Measurements from ENCODE around the gene UBL3.

UBL3 gene

DNA sequence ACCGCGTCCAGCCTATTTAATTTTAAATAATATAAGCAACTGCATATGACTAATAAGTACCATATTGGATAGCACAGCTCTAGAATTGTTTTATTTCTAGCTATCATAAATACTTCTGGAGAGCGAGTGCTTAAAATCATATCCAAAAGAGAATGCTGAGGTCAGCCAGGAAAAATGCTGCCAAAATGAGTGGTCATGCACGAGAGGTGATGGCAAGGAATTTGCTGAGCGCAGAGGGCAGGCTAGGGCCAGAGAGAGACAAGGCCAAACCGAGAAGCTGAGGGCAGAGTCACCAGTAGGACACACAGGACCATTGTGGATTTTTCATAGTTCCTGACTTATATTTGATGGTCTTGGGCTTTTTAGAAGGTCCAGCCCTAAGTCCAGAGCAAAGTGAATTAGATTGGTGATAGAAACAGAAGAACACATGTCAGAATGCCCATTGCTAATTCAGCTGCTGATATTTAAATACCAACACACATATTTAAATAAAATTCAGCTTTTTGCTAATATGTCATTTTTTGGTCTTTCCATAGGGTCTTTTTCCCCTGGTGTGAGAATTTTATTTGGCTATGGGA, 33.6 kb upstream of the UBL3 start:
- Histone ChIP-seq H3K36me3 (ENCODE audit: control insufficient read depth, insufficient read depth, low read length, severe bottlenecking) (no peaks in the 10 kb centered on the region), H3K27me3 (replicated peaks; ENCODE audit: control insufficient read depth, insufficient read depth, low read length) (no peaks in the 10 kb centered on the region), H3K9ac (ENCODE audit: low read length) (no peak overlapping the region), H3K4me1 (ENCODE audit: control insufficient read depth, insufficient read depth, low read length) (no peaks in the 10 kb centered on the region), H3K4me3 (ENCODE audit: low read length) (no peak overlapping the region), H3K9me3 (ENCODE audit: control insufficient read depth, low read length) (no peaks in the 10 kb centered on the region)
- DNase-seq (ENCODE audit: low read depth): no peak

DNA sequence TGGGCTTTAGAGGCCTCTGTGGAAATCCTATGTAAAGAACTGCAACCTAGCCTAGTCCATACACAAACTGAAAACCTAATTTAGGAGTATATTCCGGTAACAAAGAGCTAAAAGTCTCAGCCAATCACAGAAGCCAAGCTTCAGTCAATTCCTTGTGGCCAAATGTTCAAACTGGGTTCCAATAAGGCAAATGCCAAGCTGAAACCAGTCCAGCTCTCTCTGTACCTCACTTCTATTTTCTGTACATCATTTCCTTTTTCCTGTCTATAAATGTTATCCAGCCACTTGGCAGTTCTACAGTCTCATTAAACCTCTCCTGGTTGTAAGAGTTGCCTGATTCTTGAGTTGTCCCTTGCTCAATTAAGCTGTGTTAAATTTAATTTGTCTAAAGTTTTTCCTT, 31.7 kb upstream of the UBL3 start:
- no peak overlapping the region for H3K4me3 ChIP-seq (ENCODE audit: low read length)
- no peaks in the 10 kb centered on the region for H3K36me3 ChIP-seq (ENCODE audit: control insufficient read depth, insufficient read depth, low read length, severe bottlenecking)
- H3K9ac ChIP-seq (ENCODE audit: low read length): no peak overlapping the region
- H3K9me3 ChIP-seq (ENCODE audit: control insufficient read depth, low read length): no peaks in the 10 kb centered on the region
- no peaks in the 10 kb centered on the region for H3K4me1 ChIP-seq (ENCODE audit: control insufficient read depth, insufficient read depth, low read length)
- no peaks in the 10 kb centered on the region for H3K27me3 ChIP-seq (replicated peaks; ENCODE audit: control insufficient read depth, insufficient read depth, low read length)
- DNase-seq (ENCODE audit: low read depth): no peak

DNA sequence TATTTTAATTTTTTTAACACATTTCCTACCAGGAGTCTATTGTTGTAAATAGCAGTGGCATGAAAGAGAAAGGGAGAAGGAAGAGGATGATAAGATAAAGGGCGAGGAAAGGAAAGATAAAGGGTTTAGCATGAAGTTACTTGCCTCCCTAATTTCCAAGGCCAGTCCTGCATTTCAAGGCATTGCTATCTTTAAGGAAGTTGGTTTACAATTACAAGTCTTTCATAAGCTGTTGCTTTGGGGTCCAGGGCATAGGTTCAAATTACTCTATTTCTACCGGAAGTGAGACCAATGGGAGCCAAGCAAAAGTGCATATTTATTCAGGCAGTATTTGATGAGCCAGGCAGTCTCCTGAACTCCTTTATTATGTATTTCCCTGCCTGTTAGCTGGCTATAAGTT, 27.7 kb upstream of the UBL3 start:
- Histone ChIP-seq H3K4me1 (ENCODE audit: control insufficient read depth, insufficient read depth, low read length) (no peaks in the 10 kb centered on the region), H3K9me3 (ENCODE audit: control insufficient read depth, low read length) (no peaks in the 10 kb centered on the region), H3K9ac (ENCODE audit: low read length) (no peak overlapping the region), H3K4me3 (ENCODE audit: low read length) (no peak overlapping the region), H3K27me3 (replicated peaks; ENCODE audit: control insufficient read depth, insufficient read depth, low read length) (no peaks in the 10 kb centered on the region), H3K36me3 (ENCODE audit: control insufficient read depth, insufficient read depth, low read length, severe bottlenecking) (no peaks in the 10 kb centered on the region)
- DNase-seq (ENCODE audit: low read depth): no peak

DNA sequence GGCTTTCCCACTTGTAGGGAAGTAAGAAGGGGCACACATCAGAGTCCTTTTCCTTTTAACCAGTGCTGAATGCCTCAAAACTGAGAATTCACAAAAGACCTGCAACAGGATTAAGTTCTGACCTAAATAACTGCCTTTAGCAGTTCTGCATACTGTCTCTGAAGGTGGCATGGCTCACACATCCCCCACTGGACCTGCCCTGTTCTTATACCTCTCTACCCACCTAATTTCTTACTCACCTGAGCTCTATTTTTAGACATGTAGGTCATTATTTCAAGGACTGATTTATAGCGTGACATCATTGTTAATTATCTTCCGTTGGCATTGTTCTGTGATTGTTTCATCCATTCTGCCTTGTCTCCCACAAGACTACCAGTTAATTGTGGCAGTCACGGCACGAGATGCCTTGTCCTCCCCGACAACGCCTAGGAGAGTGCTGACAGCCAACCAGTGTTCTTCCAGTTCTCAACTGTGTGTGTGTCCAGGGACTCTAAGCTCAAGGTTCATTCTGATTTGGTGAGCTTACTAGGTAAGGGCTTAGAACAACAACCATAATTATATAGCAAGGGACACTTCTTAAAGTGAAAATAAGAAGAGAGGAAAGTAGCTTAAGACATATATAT, 27.1 kb upstream of the UBL3 start:
- Histone ChIP-seq H3K36me3 (ENCODE audit: control insufficient read depth, insufficient read depth, low read length, severe bottlenecking) (no peaks in the 10 kb centered on the region), H3K9ac (ENCODE audit: low read length) (no peak overlapping the region), H3K9me3 (ENCODE audit: control insufficient read depth, low read length) (no peaks in the 10 kb centered on the region), H3K4me1 (ENCODE audit: control insufficient read depth, insufficient read depth, low read length) (no peaks in the 10 kb centered on the region), H3K27me3 (replicated peaks; ENCODE audit: control insufficient read depth, insufficient read depth, low read length) (no peaks in the 10 kb centered on the region), H3K4me3 (ENCODE audit: low read length) (no peak overlapping the region)
- DNase-seq (ENCODE audit: low read depth): no peak

DNA sequence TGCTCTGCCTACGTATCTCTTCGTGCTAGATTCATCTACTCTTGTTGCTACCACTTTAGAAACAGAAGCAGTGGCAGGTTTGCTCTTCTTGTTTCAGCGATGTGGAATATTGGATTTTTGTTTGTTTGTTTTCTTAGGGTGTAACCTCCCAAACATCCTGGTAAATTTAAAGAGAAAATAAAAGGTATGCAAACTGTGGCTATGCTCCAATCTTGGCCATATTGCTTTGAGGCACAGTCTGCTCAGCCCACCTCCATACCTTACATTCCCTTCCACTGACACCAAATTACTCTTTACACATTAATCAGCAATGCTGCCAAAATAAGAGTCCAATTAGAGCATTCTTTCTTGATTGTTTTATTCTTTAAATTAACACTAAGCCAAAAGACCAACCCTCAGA, 25.2 kb upstream of the UBL3 start:
- no peaks in the 10 kb centered on the region for H3K27me3 ChIP-seq (replicated peaks; ENCODE audit: control insufficient read depth, insufficient read depth, low read length)
- H3K9ac ChIP-seq (ENCODE audit: low read length): no peak overlapping the region
- no peaks in the 10 kb centered on the region for H3K36me3 ChIP-seq (ENCODE audit: control insufficient read depth, insufficient read depth, low read length, severe bottlenecking)
- H3K4me3 ChIP-seq (ENCODE audit: low read length): no peak overlapping the region
- H3K9me3 ChIP-seq (ENCODE audit: control insufficient read depth, low read length): no peaks in the 10 kb centered on the region
- no peaks in the 10 kb centered on the region for H3K4me1 ChIP-seq (ENCODE audit: control insufficient read depth, insufficient read depth, low read length)
- DNase-seq (ENCODE audit: low read depth): no peak

DNA sequence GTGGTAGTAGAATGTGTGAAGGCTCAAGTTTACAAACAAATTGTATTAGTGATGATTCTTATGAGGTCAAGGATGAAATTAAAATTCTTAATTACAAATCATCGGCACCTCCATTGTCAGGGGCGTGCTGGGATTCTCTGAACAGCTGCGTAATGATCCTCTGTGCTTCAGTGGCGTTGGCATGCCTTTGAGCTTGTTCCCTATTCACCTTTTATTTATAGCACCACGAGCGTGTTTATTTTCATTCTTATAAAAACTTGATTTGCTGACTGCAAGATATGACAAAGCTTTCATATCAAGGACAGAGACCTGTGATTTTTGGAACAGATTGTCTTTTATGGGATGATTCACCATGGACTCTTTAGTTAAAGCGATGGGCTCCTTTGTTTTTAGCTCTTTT, 18.2 kb upstream of the UBL3 start:
- Histone ChIP-seq H3K4me3 (ENCODE audit: low read length) (no peak overlapping the region), H3K4me1 (ENCODE audit: control insufficient read depth, insufficient read depth, low read length) (no peaks in the 10 kb centered on the region), H3K36me3 (ENCODE audit: control insufficient read depth, insufficient read depth, low read length, severe bottlenecking) (no peaks in the 10 kb centered on the region), H3K9me3 (ENCODE audit: control insufficient read depth, low read length) (no peaks in the 10 kb centered on the region), H3K27me3 (replicated peaks; ENCODE audit: control insufficient read depth, insufficient read depth, low read length) (no peaks in the 10 kb centered on the region), H3K9ac (ENCODE audit: low read length) (no peak overlapping the region)
- no peak for DNase-seq (ENCODE audit: low read depth)

DNA sequence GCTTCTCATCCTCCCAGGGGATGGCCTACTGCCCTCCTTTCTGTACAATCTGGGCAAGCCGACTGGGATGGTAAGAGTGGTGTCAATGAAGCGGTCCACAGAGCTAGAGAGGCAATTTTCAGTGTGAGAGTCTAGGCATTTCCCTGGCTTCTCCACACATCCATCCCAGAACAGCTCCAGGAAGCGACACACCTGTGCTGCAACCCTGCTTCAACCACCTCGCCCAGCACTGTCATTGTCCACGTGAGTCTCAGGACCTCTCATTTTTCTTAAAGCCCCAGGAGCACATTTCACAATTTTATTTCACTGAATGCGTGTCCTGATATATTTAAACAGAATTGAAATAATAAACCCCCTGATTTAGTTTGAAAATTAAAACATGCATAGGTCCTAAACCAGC, 15.5 kb upstream of the UBL3 start:
- Histone ChIP-seq H3K4me1 (ENCODE audit: control insufficient read depth, insufficient read depth, low read length) (no peaks in the 10 kb centered on the region), H3K4me3 (ENCODE audit: low read length) (no peak overlapping the region), H3K36me3 (ENCODE audit: control insufficient read depth, insufficient read depth, low read length, severe bottlenecking) (no peaks in the 10 kb centered on the region), H3K27me3 (replicated peaks; ENCODE audit: control insufficient read depth, insufficient read depth, low read length) (no peaks in the 10 kb centered on the region), H3K9me3 (ENCODE audit: control insufficient read depth, low read length) (no peaks in the 10 kb centered on the region), H3K9ac (ENCODE audit: low read length) (no peak overlapping the region)
- DNase-seq (ENCODE audit: low read depth): no peak

DNA sequence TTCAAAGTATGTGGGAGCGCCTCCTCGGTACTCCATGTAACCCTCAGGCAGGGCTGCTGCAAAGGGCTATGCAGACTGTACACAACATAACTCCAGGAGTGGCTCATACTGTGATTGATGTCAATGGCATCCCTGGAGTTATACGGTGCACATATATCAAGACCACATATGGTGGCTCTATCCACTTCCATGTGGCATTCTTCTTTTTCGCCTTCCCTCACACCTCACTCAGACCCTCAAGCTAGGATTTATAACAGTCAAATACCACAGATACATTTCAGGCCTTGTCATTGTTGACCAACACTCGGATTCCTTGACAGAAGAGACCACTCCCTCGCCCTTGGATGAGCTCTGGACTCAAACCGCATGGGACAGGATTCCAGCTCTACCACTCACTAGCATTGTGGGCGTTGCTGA, 11.3 kb upstream of the UBL3 start:
- peak; percentile 90 for DNase-seq (ENCODE audit: low read depth)
- Histone ChIP-seq H3K36me3 (ENCODE audit: control insufficient read depth, insufficient read depth, low read length, severe bottlenecking) (no peaks in the 10 kb centered on the region), H3K4me1 (ENCODE audit: control insufficient read depth, insufficient read depth, low read length) (peaks cover 6% of the 10 kb centered on the region), H3K9ac (ENCODE audit: low read length) (no peak overlapping the region), H3K9me3 (ENCODE audit: control insufficient read depth, low read length) (no peaks in the 10 kb centered on the region), H3K27me3 (replicated peaks; ENCODE audit: control insufficient read depth, insufficient read depth, low read length) (no peaks in the 10 kb centered on the region), H3K4me3 (ENCODE audit: low read length) (no peak overlapping the region)

DNA sequence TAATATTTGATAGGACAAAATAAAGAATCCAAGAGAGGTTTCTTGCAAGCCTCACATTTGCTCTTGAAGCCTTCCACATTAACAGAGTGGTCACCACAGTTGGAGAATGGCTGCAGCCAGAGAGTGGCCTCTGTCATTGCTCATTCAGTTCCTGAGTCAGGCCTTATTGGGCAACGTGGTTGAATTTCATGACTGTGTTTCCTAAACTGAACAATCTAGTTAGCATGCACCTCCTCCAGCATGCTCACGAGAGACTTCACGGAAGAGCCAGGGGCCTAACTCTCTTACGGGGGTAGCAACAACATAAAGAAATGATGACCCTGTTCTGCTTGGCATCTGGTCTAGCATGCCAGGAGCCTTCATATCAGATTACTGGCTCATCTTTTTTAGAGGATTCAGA, 9.6 kb upstream of the UBL3 start:
- DNase-seq (ENCODE audit: low read depth): peak; percentile 76
- Histone ChIP-seq H3K4me1 (ENCODE audit: control insufficient read depth, insufficient read depth, low read length) (peaks cover 6% of the 10 kb centered on the region), H3K4me3 (ENCODE audit: low read length) (no peak overlapping the region), H3K27me3 (replicated peaks; ENCODE audit: control insufficient read depth, insufficient read depth, low read length) (no peaks in the 10 kb centered on the region), H3K36me3 (ENCODE audit: control insufficient read depth, insufficient read depth, low read length, severe bottlenecking) (no peaks in the 10 kb centered on the region), H3K9me3 (ENCODE audit: control insufficient read depth, low read length) (no peaks in the 10 kb centered on the region), H3K9ac (ENCODE audit: low read length) (no peak overlapping the region)

DNA sequence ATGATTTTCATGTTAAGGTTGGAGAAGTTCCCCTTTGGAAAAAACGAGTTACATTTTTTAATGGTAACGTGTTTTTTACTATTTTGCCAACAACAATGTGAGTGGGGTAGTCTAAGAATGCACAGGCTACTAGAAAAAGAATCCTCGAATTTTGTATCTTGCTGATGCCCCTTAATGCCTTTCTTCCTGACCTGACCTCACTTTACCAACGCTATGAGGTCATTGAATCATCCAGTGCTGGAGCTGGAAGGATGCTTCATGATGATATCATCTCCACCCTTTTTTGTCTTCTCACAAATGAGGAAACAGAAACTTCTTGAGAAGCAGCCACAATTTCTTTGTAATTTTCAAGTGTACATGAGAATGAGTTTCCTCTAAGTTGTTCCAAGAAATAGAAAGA, 8.2 kb upstream of the UBL3 start:
- Histone ChIP-seq H3K9me3 (ENCODE audit: control insufficient read depth, low read length) (no peaks in the 10 kb centered on the region), H3K36me3 (ENCODE audit: control insufficient read depth, insufficient read depth, low read length, severe bottlenecking) (no peaks in the 10 kb centered on the region), H3K4me3 (ENCODE audit: low read length) (no peak overlapping the region), H3K27me3 (replicated peaks; ENCODE audit: control insufficient read depth, insufficient read depth, low read length) (no peaks in the 10 kb centered on the region), H3K9ac (ENCODE audit: low read length) (no peak overlapping the region), H3K4me1 (ENCODE audit: control insufficient read depth, insufficient read depth, low read length) (peaks cover 6% of the 10 kb centered on the region)
- DNase-seq (ENCODE audit: low read depth): no peak

DNA sequence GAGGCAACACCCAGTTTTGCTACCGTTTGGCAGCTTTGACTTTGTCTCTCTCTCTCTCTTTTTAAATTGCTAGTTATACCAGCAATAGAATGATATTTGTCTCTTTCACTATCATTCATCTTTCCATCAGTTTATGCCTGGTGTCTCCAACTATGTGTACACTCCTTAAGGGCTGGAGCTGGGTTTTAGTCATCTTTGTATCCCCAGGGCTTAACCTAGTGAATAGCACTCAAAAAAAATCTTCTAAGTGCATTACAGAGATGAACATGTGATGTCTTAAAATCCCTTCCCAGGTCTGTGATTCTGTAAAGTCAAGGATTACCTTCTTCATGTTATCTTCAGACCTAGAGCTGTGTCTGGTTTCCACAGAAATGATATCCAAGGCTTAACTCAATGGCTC, 7.8 kb upstream of the UBL3 start:
- Histone ChIP-seq H3K36me3 (ENCODE audit: control insufficient read depth, insufficient read depth, low read length, severe bottlenecking) (no peaks in the 10 kb centered on the region), H3K9ac (ENCODE audit: low read length) (no peak overlapping the region)

DNA sequence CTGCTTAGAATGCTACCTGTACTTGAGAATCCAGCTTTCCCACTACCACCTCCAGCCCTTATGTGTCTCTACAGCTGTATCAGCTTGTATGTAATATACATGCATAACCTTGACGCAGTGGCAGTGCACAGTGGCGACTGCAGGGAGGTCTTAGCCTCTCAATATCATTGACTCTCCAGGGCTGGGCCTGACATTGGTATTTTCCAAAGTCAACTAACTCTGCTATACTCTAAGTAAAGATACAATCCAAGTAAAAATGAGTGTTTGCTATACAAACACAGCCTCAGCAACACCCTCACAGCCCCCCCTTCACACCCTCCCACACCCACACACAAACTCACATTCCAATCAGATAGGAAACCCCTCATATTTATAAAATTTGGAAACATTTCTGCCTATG, 6.7 kb upstream of the UBL3 start:
- Histone ChIP-seq H3K9ac (ENCODE audit: low read length) (no peak overlapping the region), H3K27me3 (replicated peaks; ENCODE audit: control insufficient read depth, insufficient read depth, low read length) (no peaks in the 10 kb centered on the region), H3K36me3 (ENCODE audit: control insufficient read depth, insufficient read depth, low read length, severe bottlenecking) (no peaks in the 10 kb centered on the region), H3K4me1 (ENCODE audit: control insufficient read depth, insufficient read depth, low read length) (peaks cover 20% of the 10 kb centered on the region), H3K9me3 (ENCODE audit: control insufficient read depth, low read length) (no peaks in the 10 kb centered on the region), H3K4me3 (ENCODE audit: low read length) (no peak overlapping the region)
- DNase-seq (ENCODE audit: low read depth): no peak

More for the DNA sequence above, 7.8 kb upstream of the UBL3 start:
- H3K4me1 ChIP-seq (ENCODE audit: control insufficient read depth, insufficient read depth, low read length): peaks cover 9% of the 10 kb centered on the region
- no peak for DNase-seq (ENCODE audit: low read depth)
- no peak overlapping the region for H3K4me3 ChIP-seq (ENCODE audit: low read length)
- H3K9me3 ChIP-seq (ENCODE audit: control insufficient read depth, low read length): no peaks in the 10 kb centered on the region
- H3K27me3 ChIP-seq (replicated peaks; ENCODE audit: control insufficient read depth, insufficient read depth, low read length): no peaks in the 10 kb centered on the region

Data from adipocyte (in vitro differentiated cells).